ENCODE data around the gene MAP3K5.

Gene MAP3K5

DNA sequence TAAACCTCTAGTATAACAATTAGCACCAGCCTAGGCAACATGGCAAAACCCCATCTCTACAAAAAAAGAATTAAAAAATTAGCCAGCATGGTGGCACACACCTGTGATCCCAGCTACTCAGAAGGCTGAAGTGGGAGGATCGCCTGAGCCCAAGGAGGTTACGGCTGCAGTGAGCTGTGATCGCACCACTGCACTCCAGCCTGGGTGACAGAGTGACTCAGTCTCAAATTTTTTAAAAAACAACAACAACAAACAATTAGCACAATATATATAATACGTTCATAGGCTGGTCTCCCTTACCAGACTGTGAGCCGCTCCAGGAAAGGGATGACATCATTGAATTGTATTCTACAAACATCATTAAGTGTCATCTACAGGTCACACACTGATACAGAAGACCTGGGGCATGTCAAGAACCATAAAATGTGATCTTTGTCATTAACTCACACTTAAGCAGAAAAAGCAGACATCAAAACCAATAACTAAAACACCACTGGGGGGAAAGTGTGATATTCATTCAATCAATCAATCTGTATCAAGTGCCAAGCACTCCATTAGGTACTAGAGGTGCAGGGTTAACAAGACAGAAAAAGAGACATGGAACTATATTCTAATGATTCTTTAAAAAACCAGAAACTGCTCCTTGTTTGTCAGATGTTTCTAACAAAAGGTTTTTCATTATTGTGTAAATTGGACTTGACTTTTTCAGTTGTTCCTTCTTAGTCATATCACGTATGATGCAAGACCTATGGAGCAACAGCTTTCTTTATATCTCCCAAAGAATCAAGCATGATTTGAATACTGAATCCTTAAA is 17.8 kb downstream of the MAP3K5 start:
- H3K9me3 ChIP-seq (ENCODE audit: insufficient read depth, low read depth, low read length), result no peaks in the 10 kb centered on the region
- H3K4me1 ChIP-seq (ENCODE audit: control insufficient read depth in 1 of 2, insufficient read depth in 2 of 2, low read length in 2 of 2), result no peaks in the 10 kb centered on the region
- no CpG with 5 or more reads among the region's 6 CpGs for WGBS (ENCODE audit: extremely low coverage, insufficient coverage, insufficient read length)
- no peak overlapping the region for H3K23ac ChIP-seq (ENCODE audit: low read length)
- no peak overlapping the region for H2BK120ac ChIP-seq (ENCODE audit: insufficient read depth, low read length, poor library complexity)
- no peak overlapping the region for H3K4me3 ChIP-seq (ENCODE audit: low read depth, low read length)
- H4K12ac ChIP-seq (ENCODE audit: low read depth, low read length), result no peak overlapping the region
- H3K36me3 ChIP-seq (ENCODE audit: control insufficient read depth in 1 of 2, insufficient read depth in 2 of 2, low read length in 2 of 2), result no peaks in the 10 kb centered on the region
- peak; percentile 43 to 94 for DNase-seq
- H3K27me3 ChIP-seq (ENCODE audit: insufficient read depth, low read length), result no peaks in the 10 kb centered on the region
- H4K91ac ChIP-seq (ENCODE audit: low read depth, low read length), result no peak overlapping the region
- H3K9ac ChIP-seq (ENCODE audit: low read length), result no peak overlapping the region
- no peak overlapping the region for H2AFZ ChIP-seq (ENCODE audit: insufficient read depth, low read length, poor library complexity)
- H2BK12ac ChIP-seq (ENCODE audit: low read length), result no peak overlapping the region
- no peak overlapping the region for H4K8ac ChIP-seq (ENCODE audit: low read depth, low read length)
- H2AK5ac ChIP-seq (ENCODE audit: low read length), result no peak overlapping the region
- H3K79me1 ChIP-seq (ENCODE audit: low read length), result no peaks in the 10 kb centered on the region
- H3K27ac ChIP-seq (ENCODE audit: low read depth, low read length), result no peak overlapping the region
- H2BK5ac ChIP-seq (ENCODE audit: low read depth, low read length, poor library complexity), result no peak overlapping the region
- no peak overlapping the region for H3K4me2 ChIP-seq (ENCODE audit: low read length)
- H3K4ac ChIP-seq (ENCODE audit: low read depth, low read length), result no peak overlapping the region
- H3K14ac ChIP-seq (ENCODE audit: low read length), result no peak overlapping the region
- H3K18ac ChIP-seq (ENCODE audit: low read length), result no peak overlapping the region
- H3K79me2 ChIP-seq (ENCODE audit: control insufficient read depth, insufficient read depth, low read length, poor library complexity), result no peaks in the 10 kb centered on the region

DNA sequence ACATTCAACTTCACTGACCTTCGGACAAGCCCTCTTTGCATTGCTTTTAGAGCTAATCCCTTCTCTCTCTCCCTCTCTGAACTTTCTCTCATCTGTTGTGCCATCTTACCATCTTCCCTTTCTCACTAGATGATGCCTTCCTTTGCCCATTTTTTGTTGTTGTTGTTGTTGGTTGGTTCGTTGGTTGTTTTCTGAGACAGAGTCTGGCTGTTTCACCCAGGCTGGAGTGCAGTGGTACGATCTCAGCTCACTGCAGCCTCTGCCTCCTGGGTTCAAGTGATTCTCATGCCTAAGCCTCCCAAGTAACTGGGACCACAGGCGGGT is 18.8 kb downstream of the MAP3K5 start:
- DNase-seq, result no peak
- H4K8ac ChIP-seq (ENCODE audit: low read depth, low read length), result no peak overlapping the region
- WGBS (ENCODE audit: extremely low coverage, insufficient coverage, insufficient read length), result no CpG with 5 or more reads among the region's 4 CpGs
- no peak overlapping the region for H3K18ac ChIP-seq (ENCODE audit: low read length)
- H4K91ac ChIP-seq (ENCODE audit: low read depth, low read length), result no peak overlapping the region
- H3K9ac ChIP-seq (ENCODE audit: low read length), result no peak overlapping the region
- no peak overlapping the region for H2AK5ac ChIP-seq (ENCODE audit: low read length)
- H3K23ac ChIP-seq (ENCODE audit: low read length), result no peak overlapping the region
- no peaks in the 10 kb centered on the region for H3K36me3 ChIP-seq (ENCODE audit: control insufficient read depth in 1 of 2, insufficient read depth in 2 of 2, low read length in 2 of 2)
- no peak overlapping the region for H3K4ac ChIP-seq (ENCODE audit: low read depth, low read length)
- H3K14ac ChIP-seq (ENCODE audit: low read length), result no peak overlapping the region
- H3K27ac ChIP-seq (ENCODE audit: low read depth, low read length), result no peak overlapping the region
- H3K27me3 ChIP-seq (ENCODE audit: insufficient read depth, low read length), result no peaks in the 10 kb centered on the region
- H4K12ac ChIP-seq (ENCODE audit: low read depth, low read length), result no peak overlapping the region
- H2BK120ac ChIP-seq (ENCODE audit: insufficient read depth, low read length, poor library complexity), result no peak overlapping the region
- no peak overlapping the region for H2BK12ac ChIP-seq (ENCODE audit: low read length)
- H2AFZ ChIP-seq (ENCODE audit: insufficient read depth, low read length, poor library complexity), result no peak overlapping the region
- no peak overlapping the region for H3K4me2 ChIP-seq (ENCODE audit: low read length)
- no peaks in the 10 kb centered on the region for H3K79me1 ChIP-seq (ENCODE audit: low read length)
- H3K79me2 ChIP-seq (ENCODE audit: control insufficient read depth, insufficient read depth, low read length, poor library complexity), result no peaks in the 10 kb centered on the region
- no peak overlapping the region for H2BK5ac ChIP-seq (ENCODE audit: low read depth, low read length, poor library complexity)
- no peaks in the 10 kb centered on the region for H3K9me3 ChIP-seq (ENCODE audit: insufficient read depth, low read depth, low read length)
- H3K4me3 ChIP-seq (ENCODE audit: low read depth, low read length), result no peak overlapping the region
- no peaks in the 10 kb centered on the region for H3K4me1 ChIP-seq (ENCODE audit: control insufficient read depth in 1 of 2, insufficient read depth in 2 of 2, low read length in 2 of 2)

DNA sequence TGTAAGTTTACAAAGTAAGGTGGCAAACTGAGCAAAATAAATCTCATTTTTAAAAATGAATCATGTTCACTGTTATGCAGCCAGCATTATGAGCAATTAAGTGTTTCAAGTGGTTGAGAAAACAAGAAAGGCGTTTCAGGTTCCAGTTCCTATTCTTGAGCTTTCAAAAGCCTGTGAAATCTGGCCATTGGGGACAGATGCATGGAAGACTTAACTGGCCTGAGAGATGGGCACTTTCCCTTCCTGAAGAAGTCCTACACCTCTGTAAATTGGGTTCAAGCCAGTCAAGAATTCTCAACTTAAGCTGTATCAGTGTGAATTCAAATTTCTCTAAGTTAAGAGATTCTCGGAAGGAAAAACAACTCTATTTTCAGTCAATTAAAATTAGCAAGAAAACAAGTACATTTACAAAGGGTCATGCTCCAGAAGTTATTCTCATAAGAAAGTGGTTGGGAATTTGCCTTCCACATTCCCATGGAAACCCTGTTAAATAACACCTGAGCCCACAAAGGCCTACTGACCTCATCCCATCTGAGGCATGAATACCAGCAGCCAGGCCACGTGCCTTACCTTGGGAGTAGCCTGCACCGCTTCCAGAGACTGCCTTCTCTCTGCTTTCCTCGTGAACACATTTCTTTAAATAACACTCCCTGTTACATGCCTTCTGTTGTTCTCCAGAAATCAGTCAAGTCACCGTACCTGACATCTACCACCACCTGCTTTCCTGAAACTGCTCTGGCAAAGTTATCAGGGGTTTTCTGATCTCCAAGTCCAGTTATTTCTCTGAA is 19.4 kb downstream of the MAP3K5 start:
- H2AK5ac ChIP-seq (ENCODE audit: low read length), result no peak overlapping the region
- H3K79me1 ChIP-seq (ENCODE audit: low read length), result no peaks in the 10 kb centered on the region
- H2BK12ac ChIP-seq (ENCODE audit: low read length), result no peak overlapping the region
- DNase-seq, result peak; percentile 87 to 95
- WGBS (ENCODE audit: extremely low coverage, insufficient coverage, insufficient read length), result no CpG with 5 or more reads among the region's 6 CpGs
- H3K36me3 ChIP-seq (ENCODE audit: control insufficient read depth in 1 of 2, insufficient read depth in 2 of 2, low read length in 2 of 2), result no peaks in the 10 kb centered on the region
- H3K27ac ChIP-seq (ENCODE audit: low read depth, low read length), result no peak overlapping the region
- no peaks in the 10 kb centered on the region for H3K4me1 ChIP-seq (ENCODE audit: control insufficient read depth in 1 of 2, insufficient read depth in 2 of 2, low read length in 2 of 2)
- H3K9me3 ChIP-seq (ENCODE audit: insufficient read depth, low read depth, low read length), result no peaks in the 10 kb centered on the region
- no peak overlapping the region for H4K8ac ChIP-seq (ENCODE audit: low read depth, low read length)
- no peak overlapping the region for H2AFZ ChIP-seq (ENCODE audit: insufficient read depth, low read length, poor library complexity)
- no peaks in the 10 kb centered on the region for H3K79me2 ChIP-seq (ENCODE audit: control insufficient read depth, insufficient read depth, low read length, poor library complexity)
- no peak overlapping the region for H3K18ac ChIP-seq (ENCODE audit: low read length)
- no peak overlapping the region for H3K14ac ChIP-seq (ENCODE audit: low read length)
- no peak overlapping the region for H3K9ac ChIP-seq (ENCODE audit: low read length)
- H3K4me2 ChIP-seq (ENCODE audit: low read length), result no peak overlapping the region
- H2BK120ac ChIP-seq (ENCODE audit: insufficient read depth, low read length, poor library complexity), result no peak overlapping the region
- no peak overlapping the region for H2BK5ac ChIP-seq (ENCODE audit: low read depth, low read length, poor library complexity)
- no peaks in the 10 kb centered on the region for H3K27me3 ChIP-seq (ENCODE audit: insufficient read depth, low read length)
- H4K12ac ChIP-seq (ENCODE audit: low read depth, low read length), result no peak overlapping the region
- H3K4me3 ChIP-seq (ENCODE audit: low read depth, low read length), result no peak overlapping the region
- H4K91ac ChIP-seq (ENCODE audit: low read depth, low read length), result no peak overlapping the region
- no peak overlapping the region for H3K4ac ChIP-seq (ENCODE audit: low read depth, low read length)
- H3K23ac ChIP-seq (ENCODE audit: low read length), result no peak overlapping the region

DNA sequence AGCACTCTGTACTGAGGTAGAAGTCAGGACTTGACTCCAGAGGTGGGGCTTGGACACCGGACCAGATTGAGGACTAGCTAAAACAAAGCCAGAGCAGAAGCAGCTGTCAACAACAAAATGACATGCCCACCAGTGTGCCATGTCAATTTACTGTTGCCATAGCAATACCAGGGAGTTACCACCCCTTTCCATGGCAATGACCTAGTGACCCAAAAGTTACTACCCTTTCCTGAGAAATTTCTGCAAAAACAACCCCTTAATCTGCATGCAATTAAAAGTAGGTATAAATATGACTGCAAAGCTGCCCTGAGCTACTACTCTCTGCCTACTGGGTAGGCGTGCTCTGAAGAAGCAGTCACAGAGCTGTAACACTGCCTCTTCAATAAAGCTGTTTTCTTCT is 21.0 kb downstream of the MAP3K5 start:
- H3K36me3 ChIP-seq (ENCODE audit: control insufficient read depth in 1 of 2, insufficient read depth in 2 of 2, low read length in 2 of 2), result no peaks in the 10 kb centered on the region
- no peak overlapping the region for H3K9ac ChIP-seq (ENCODE audit: low read length)
- no peak overlapping the region for H3K4me2 ChIP-seq (ENCODE audit: low read length)
- H3K4me1 ChIP-seq (ENCODE audit: control insufficient read depth in 1 of 2, insufficient read depth in 2 of 2, low read length in 2 of 2), result no peaks in the 10 kb centered on the region
- no peak for DNase-seq
- H4K12ac ChIP-seq (ENCODE audit: low read depth, low read length), result no peak overlapping the region
- no CpG with 5 or more reads among the region's 2 CpGs for WGBS (ENCODE audit: extremely low coverage, insufficient coverage, insufficient read length)
- H2AK5ac ChIP-seq (ENCODE audit: low read length), result no peak overlapping the region
- H3K79me2 ChIP-seq (ENCODE audit: control insufficient read depth, insufficient read depth, low read length, poor library complexity), result no peaks in the 10 kb centered on the region
- no peaks in the 10 kb centered on the region for H3K9me3 ChIP-seq (ENCODE audit: insufficient read depth, low read depth, low read length)
- H3K23ac ChIP-seq (ENCODE audit: low read length), result no peak overlapping the region
- H3K27ac ChIP-seq (ENCODE audit: low read depth, low read length), result no peak overlapping the region
- H2AFZ ChIP-seq (ENCODE audit: insufficient read depth, low read length, poor library complexity), result no peak overlapping the region
- H4K8ac ChIP-seq (ENCODE audit: low read depth, low read length), result no peak overlapping the region
- no peak overlapping the region for H4K91ac ChIP-seq (ENCODE audit: low read depth, low read length)
- no peak overlapping the region for H3K4me3 ChIP-seq (ENCODE audit: low read depth, low read length)
- no peaks in the 10 kb centered on the region for H3K27me3 ChIP-seq (ENCODE audit: insufficient read depth, low read length)
- no peak overlapping the region for H3K14ac ChIP-seq (ENCODE audit: low read length)
- no peak overlapping the region for H3K18ac ChIP-seq (ENCODE audit: low read length)
- H3K4ac ChIP-seq (ENCODE audit: low read depth, low read length), result no peak overlapping the region
- H2BK12ac ChIP-seq (ENCODE audit: low read length), result no peak overlapping the region
- H3K79me1 ChIP-seq (ENCODE audit: low read length), result no peaks in the 10 kb centered on the region
- H2BK5ac ChIP-seq (ENCODE audit: low read depth, low read length, poor library complexity), result no peak overlapping the region
- H2BK120ac ChIP-seq (ENCODE audit: insufficient read depth, low read length, poor library complexity), result no peak overlapping the region

Measured in trophoblast cell (in vitro differentiated cells and primary cell).